Activated CD8-positive, alpha-beta memory T cell treated with anti-CD3 and anti-CD28 coated beads, Interleukin-2, amount 50 U/mL, for 48 hours (primary cell): ENCODE data around the gene SLC44A5.

Experiments
- DNase-seq: peaks from one replicate; pipeline ENCODE4 v3.0.0-alpha.2; 2020

SLC44A5 gene

GRCh38 chr1:75170011-75170410 lies 440.9 kb downstream of the SLC44A5 start:
- no peak for DNase-seq

GRCh38 chr1:75166821-75167220 lies 444.1 kb downstream of the SLC44A5 start:
- DNase-seq = no peak

- no peak for DNase-seq
Observed at GRCh38 chr1:75165264-75165663, 445.6 kb downstream of the SLC44A5 start.

GRCh38 chr1:75159154-75159553 lies 451.8 kb downstream of the SLC44A5 start:
- no peak for DNase-seq
